Gastroesophageal sphincter (tissue), 3 donors: Measurements from ENCODE around the gene STK11IP.

Experiments
- EP300 ChIP-seq: sonication (generic); formaldehyde crosslinking; IDR thresholded peaks from one replicate; pipeline ENCODE4 v1.6.1; 2017; ENCODE audit warnings: antibody characterized with exemption, mild to moderate bottlenecking
- POLR2A ChIP-seq, 2 donors: fragments of 450-650 bp; IDR thresholded peaks; one replicate each; pipeline ENCODE4 v1.6.1; 2017; ENCODE audit warnings: antibody characterized with exemption in 2 of 2, mild to moderate bottlenecking in 2 of 2, moderate library complexity in 1 of 2
- POLR2AphosphoS5 ChIP-seq: sonication (generic); formaldehyde crosslinking; IDR thresholded peaks from one replicate; pipeline ENCODE4 v1.6.1; 2017; ENCODE audit warnings: antibody characterized with exemption
- TF ChIP-seq, protein P1 (sequence below), 4 experiments: fragments of 200-600 bp in 2 of 4; fragments of 450-650 bp in 2 of 4; sonication (generic) in 1 of 4; IDR thresholded peaks; one replicate each; pipeline ENCODE4 v1.5.1; 2017 to 2019; ENCODE audit warnings: antibody characterized with exemption in 4 of 4, mild to moderate bottlenecking in 2 of 4, moderate library complexity in 2 of 4

DNA sequence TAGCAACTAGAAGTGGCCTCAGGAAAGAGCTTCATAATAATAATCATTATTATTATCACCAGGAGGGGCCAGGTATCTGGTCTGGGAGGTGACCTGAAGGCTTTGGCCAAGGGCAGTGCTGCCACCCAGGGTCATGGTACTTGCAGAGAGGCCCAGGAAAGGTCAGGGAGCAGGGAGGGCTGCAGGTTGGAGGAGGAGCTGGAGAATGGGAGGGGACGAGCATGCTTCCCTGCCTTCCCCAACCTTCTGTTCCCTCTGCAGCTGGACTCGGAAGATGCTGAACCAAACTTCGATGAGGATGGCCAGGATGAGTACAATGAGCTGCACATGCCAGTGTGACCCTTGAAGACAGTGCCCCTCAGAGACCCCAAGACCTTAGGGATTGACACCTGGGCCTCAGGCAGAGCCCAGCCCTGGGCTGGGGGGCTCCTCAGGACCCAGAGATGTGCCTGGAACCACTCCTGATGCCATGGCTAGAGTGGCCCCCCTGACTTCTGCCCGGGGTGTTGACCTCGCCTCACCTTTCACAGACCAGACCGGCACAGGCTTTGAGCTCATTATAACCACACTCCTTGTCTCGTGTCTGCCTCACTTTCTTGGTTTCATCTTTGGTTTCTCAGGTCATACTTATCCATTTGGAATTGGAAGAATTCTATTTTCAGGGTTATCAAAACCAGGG lies 43.9 kb downstream of the STK11IP start:
- TF ChIP-seq, protein P1, sequence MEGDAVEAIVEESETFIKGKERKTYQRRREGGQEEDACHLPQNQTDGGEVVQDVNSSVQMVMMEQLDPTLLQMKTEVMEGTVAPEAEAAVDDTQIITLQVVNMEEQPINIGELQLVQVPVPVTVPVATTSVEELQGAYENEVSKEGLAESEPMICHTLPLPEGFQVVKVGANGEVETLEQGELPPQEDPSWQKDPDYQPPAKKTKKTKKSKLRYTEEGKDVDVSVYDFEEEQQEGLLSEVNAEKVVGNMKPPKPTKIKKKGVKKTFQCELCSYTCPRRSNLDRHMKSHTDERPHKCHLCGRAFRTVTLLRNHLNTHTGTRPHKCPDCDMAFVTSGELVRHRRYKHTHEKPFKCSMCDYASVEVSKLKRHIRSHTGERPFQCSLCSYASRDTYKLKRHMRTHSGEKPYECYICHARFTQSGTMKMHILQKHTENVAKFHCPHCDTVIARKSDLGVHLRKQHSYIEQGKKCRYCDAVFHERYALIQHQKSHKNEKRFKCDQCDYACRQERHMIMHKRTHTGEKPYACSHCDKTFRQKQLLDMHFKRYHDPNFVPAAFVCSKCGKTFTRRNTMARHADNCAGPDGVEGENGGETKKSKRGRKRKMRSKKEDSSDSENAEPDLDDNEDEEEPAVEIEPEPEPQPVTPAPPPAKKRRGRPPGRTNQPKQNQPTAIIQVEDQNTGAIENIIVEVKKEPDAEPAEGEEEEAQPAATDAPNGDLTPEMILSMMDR (IDR thresholded peaks at IDR 0.05) = no peak
- TF ChIP-seq EP300 (no peak), POLR2AphosphoS5 (no peak), POLR2A (IDR thresholded peaks at IDR 0.05) (no peak)
